Ecto neural progenitor cell (in vitro differentiated cells): Measurements from ENCODE around the gene DOK4.

ENCODE experiments used
- DNase-seq: peaks from one replicate; pipeline ENCODE4 v3.0.0-alpha.2; 2018; ENCODE audit warnings: low spot score

The DOK4 gene

GRCh38 chr16:57485916-57486857 lies at the start of gene DOK4:
DOK4 (minus strand) TSS chr16:57486493; CDS start chr16:57479507, 6,986 bp downstream.
- DNase-seq, result peak; percentile 86

- peak; percentile 96 for DNase-seq
Measured at GRCh38 chr16:57535680-57536305, 49.5 kb upstream of the DOK4 start.

- peak; percentile 47 for DNase-seq
Measured at GRCh38 chr16:57534881-57535658, 48.8 kb upstream of the DOK4 start.

- peak; percentile 37 for DNase-seq
Measured at GRCh38 chr16:57534337-57534880, 48.1 kb upstream of the DOK4 start.

- peak; percentile 46 for DNase-seq
Measured at GRCh38 chr16:57533431-57534336, 47.4 kb upstream of the DOK4 start.

- no peak for DNase-seq
Measured at GRCh38 chr16:57532266-57532625, 46.0 kb upstream of the DOK4 start.

GRCh38 chr16:57531635-57532265 lies 45.5 kb upstream of the DOK4 start:
- peak; percentile 33 for DNase-seq

GRCh38 chr16:57531253-57531575 lies 44.9 kb upstream of the DOK4 start:
- DNase-seq, result no peak

- no peak for DNase-seq
Measured at GRCh38 chr16:57530522-57531252, 44.4 kb upstream of the DOK4 start.

GRCh38 chr16:57530104-57530521 lies 43.8 kb upstream of the DOK4 start:
- DNase-seq, result no peak

- DNase-seq, result no peak
Measured at GRCh38 chr16:57529391-57530103, 43.3 kb upstream of the DOK4 start.

GRCh38 chr16:57528499-57529390 lies 42.5 kb upstream of the DOK4 start:
- DNase-seq, result peak; percentile 72

- no peak for DNase-seq
Measured at GRCh38 chr16:57527610-57528360, 41.5 kb upstream of the DOK4 start.

- peak; percentile 46 for DNase-seq
Measured at GRCh38 chr16:57527027-57527426, 40.7 kb upstream of the DOK4 start.

- peak; percentile 34 for DNase-seq
Measured at GRCh38 chr16:57526498-57526897, 40.2 kb upstream of the DOK4 start.

- no peak for DNase-seq
Measured at GRCh38 chr16:57525761-57526160, 39.5 kb upstream of the DOK4 start.

- DNase-seq, result no peak
Measured at GRCh38 chr16:57522960-57523359, 36.7 kb upstream of the DOK4 start.
